Activated CD4-positive, alpha-beta T cell treated with anti-CD3 and anti-CD28 coated beads, Interleukin-2, Interleukin-6, amounts not matched to agents 100 ng/mL and 50 ng/mL, durations not matched to agents 16 hours and 8 hours (primary cell): ENCODE measurements around the gene PLA1A.
"Not testable (repeated sequence)": the region's sequence is repeated elsewhere in the genome, so short reads cannot be mapped to it uniquely, and the experiment has no call there.

Experiments used
- DNase-seq: peaks from one replicate; pipeline ENCODE4 v3.0.0-alpha.2; 2020

The PLA1A gene

GRCh38 chr3:119580067-119580760 is 17.5 kb upstream of the PLA1A start:
- peak; percentile 44 for DNase-seq

GRCh38 chr3:119582178-119582577 is 15.5 kb upstream of the PLA1A start:
- DNase-seq: peak; percentile 64

- no peak for DNase-seq
Measured at GRCh38 chr3:119585208-119585607, 12.5 kb upstream of the PLA1A start.

GRCh38 chr3:119585856-119586570 is 11.7 kb upstream of the PLA1A start:
- no peak for DNase-seq

DNA sequence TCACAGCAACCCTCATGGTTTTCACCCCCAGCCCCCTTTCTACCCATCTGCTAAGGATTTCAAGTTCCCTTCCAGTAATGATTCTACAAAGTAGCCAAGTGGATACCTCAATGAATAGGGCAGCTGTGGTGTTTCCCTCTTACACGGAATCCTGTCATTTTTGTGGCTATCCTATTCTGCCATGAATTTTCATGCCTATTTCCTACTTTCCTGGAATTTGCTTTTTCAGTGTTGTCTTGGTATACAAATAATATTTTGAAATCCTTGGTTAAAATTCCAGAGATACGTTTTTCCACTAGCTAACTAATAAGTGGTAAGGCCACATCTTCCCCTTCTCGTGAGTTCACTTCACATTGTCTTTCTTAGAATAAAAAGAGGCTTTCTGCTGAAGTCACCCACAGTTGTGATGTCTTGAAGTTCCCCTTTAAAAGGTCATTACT is 10.9 kb upstream of the PLA1A start:
- no peak for DNase-seq

- no peak for DNase-seq
Measured at GRCh38 chr3:119588112-119588511, 9.6 kb upstream of the PLA1A start.

- DNase-seq: no peak
Measured at GRCh38 chr3:119589102-119589773, 8.4 kb upstream of the PLA1A start.

GRCh38 chr3:119590706-119591105 is 7.0 kb upstream of the PLA1A start:
- no peak for DNase-seq

GRCh38 chr3:119592861-119593260 is 4.8 kb upstream of the PLA1A start:
- no peak for DNase-seq

- DNase-seq: no peak
Measured at GRCh38 chr3:119594066-119594465, 3.6 kb upstream of the PLA1A start.

DNA sequence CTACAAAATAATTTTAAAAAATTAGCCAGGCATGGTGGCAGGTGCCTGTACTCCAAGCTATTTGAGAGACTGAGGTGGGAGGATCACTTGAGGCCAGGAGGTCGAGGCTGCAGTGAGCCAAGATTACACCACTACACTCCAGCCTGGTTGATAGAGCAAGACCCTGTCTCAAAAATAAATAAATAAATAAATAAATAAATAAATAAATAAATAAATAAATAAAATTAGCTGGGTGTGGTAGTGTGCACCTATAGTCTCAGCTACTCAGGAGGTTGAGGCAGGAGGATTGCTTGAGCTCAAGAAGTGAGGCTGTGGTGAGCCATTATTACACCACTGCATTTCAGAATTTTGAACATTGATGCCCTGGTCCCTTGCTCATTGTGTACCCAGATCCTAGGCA is 2.8 kb upstream of the PLA1A start:
- not testable (repeated sequence) for DNase-seq

- no peak for DNase-seq
Measured at GRCh38 chr3:119595639-119596334, 1.9 kb upstream of the PLA1A start.

DNA sequence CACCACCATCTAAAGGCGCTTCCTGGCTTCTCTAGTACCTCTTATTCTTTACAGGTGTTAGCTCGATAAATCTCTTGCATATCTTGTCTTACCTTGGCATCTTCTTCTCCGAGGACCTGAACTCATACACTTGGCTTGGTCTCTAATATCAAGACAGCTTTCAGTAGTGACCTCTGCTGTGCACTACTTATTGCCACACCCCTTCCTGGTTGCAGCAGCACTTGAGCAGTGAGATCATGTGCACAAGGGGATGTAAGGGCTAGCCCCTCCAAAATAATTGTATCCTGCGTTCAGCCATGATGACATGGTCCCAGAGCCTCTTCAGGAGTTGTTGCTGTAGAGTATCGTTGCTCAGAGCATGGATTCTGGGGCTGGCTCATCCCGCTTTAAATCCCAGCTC is 1.3 kb upstream of the PLA1A start:
- DNase-seq: no peak

DNA sequence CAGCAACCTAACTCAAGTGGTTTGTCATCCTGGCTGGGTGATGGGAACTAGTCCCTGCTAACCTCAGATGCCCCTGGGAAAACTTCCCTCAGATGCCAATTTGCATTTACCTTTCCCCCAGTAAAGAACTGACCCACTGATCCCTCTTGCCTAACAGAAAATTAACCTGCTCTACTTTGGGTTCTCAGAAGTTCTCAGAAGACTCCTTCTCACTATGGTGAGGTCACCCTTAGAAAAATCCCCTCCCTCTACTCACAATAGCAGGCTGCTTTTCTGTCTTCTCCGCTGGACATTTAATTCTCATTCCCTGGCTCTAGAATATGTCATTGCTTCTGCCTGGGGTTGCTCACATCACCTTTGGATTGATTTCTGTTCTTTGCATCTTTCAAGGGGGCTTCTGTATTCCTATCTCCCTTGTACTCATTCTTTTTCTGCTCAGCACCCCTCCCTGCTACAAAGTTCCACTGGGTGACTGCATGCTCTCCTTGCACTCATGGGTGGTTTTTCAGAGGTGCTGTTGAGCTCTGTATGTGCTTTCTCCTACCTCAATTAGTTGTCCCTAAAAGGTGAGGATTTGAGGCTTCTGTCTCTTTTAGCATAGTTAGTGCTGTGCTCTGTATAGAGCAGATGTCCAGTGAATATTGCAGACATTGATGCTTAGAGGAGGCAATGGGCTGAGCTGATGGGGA is 869 bp downstream of the PLA1A start:
- DNase-seq: peak; percentile 27

DNA sequence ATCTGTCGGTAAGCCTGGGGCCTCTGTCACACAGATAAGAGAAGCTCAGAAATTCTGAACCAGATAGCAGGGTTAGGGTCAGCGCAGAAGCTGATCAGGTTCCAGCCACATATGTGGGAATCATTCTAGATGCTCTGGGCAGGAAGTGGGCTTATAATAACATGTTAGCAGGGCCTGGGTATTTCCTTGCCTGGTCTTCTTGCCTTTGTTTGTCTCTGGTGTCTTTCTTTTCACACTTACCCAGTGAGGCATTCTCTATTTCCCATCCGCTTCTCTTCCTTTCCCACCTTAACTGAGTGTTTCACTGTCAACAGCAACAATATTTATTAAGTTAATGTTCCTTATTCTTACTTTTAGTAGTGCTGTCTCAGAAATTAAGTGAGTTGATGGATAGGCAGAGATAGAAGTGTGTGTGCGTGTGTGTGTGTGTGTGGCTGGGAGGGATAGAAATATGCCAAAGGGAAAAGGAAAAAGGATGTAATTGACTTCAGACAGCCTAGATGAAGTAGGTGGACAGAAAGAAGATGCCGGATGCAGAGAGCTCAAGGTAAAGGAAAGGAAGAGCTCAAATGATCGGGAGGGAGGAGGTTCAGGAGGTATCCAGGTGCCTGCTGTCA is 2.0 kb downstream of the PLA1A start:
- no peak for DNase-seq

- peak; percentile 54 for DNase-seq
Measured at GRCh38 chr3:119600732-119601131, 3.0 kb downstream of the PLA1A start.

GRCh38 chr3:119601154-119601553 is 3.5 kb downstream of the PLA1A start:
- DNase-seq: no peak

GRCh38 chr3:119602676-119603075 is 5.0 kb downstream of the PLA1A start:
- no peak for DNase-seq

DNA sequence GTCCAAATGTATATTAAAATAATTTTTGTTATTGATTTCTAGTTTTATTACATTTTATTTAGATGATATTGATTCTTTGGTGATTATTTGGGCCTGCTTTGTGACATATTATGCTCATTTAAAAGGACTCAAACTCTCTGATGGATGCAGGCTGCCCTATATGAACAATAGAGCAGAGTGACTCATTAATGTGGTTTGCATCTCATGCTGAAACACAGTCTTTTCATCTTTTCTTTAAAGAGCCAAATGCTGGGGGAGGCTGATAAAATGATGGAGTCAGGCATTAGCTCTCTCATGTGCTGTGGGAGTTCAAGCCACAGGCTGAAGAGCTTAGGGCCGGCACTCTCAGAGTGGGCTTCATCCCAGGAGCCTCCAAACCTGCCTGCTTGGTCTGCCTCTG is 7.2 kb downstream of the PLA1A start:
- DNase-seq: peak; percentile 34

GRCh38 chr3:119608405-119609000 is 10.8 kb downstream of the PLA1A start:
- DNase-seq: no peak

- no peak for DNase-seq
Measured at GRCh38 chr3:119609301-119609700, 11.6 kb downstream of the PLA1A start.

GRCh38 chr3:119611664-119612063 is 14.0 kb downstream of the PLA1A start:
- DNase-seq: no peak
